A673 (cell line): ENCODE data around the gene KBTBD13. TPM values are rescaled to one million over a fixed set of nuclear protein-coding genes. Genes with fewer than 3 reads are reported as not detected.

ENCODE experiments used
- BruUV-seq: library from RNA; stranded (reverse); fragments of 400-500 nt; replicated peaks from 2 replicates; lab custom pipeline; 2021; lab: Mats Ljungman, UMichigan
- CTCF ChIA-PET: fragments of 300-600 bp; sonication (Branson Sonifier 250); formaldehyde crosslinking; loops from one replicate; lab custom pipeline; 2022; ENCODE audit warnings: antibody characterized with exemption; lab: Charles Lee
- POLR2A ChIA-PET: fragments of 300-600 bp; sonication (Branson Sonifier 250); formaldehyde crosslinking; loops from one replicate; lab custom pipeline; 2022; ENCODE audit warnings: antibody characterized with exemption; ENCODE audit not compliant: low non-redundant PET; lab: Charles Lee
- DNase-seq: peaks from one replicate; pipeline ENCODE4 v3.0.0-alpha.2; 2015; ENCODE audit warnings: low spot score
- H3K27ac ChIP-seq: fragments of 200-600 bp; sonication (generic); 2 replicates; pipeline ENCODE4 v1.5.1; 2016; ENCODE audit warnings: mixed run types, low read depth, mild to moderate bottlenecking, mixed read lengths, antibody characterized with exemption, low read length; ENCODE audit not compliant: poor library complexity, severe bottlenecking
- H3K27me3 ChIP-seq: fragments of 200-600 bp; sonication (generic); replicated peaks from 2 replicates; pipeline ENCODE4 v1.6.1; 2017; ENCODE audit warnings: mixed run types, low read depth, mild to moderate bottlenecking, mixed read lengths, antibody characterized with exemption, low read length; ENCODE audit not compliant: insufficient read depth, poor library complexity
- H3K36me3 ChIP-seq: fragments of 200-600 bp; sonication (generic); 2 replicates; pipeline ENCODE4 v1.6.1; 2016; ENCODE audit warnings: mixed run types, mild to moderate bottlenecking, mixed read lengths, antibody characterized with exemption, low read length; ENCODE audit not compliant: insufficient read depth, poor library complexity, severe bottlenecking
- H3K4me1 ChIP-seq: fragments of 200-600 bp; sonication (generic); 2 replicates; pipeline ENCODE4 v1.6.1; 2017; ENCODE audit warnings: mixed run types, mild to moderate bottlenecking, mixed read lengths, antibody characterized with exemption, low read length; ENCODE audit not compliant: insufficient read depth, poor library complexity, severe bottlenecking
- H3K4me3 ChIP-seq: fragments of 200-600 bp; sonication (generic); 2 replicates; pipeline ENCODE4 v1.5.1; 2016; ENCODE audit warnings: low read depth, mixed run types, mild to moderate bottlenecking, mixed read lengths, low read length; ENCODE audit not compliant: poor library complexity, severe bottlenecking
- H3K9me3 ChIP-seq: fragments of 200-600 bp; sonication (generic); 2 replicates; pipeline ENCODE4 v1.6.1; 2016; ENCODE audit warnings: mixed run types, low read depth, mild to moderate bottlenecking, mixed read lengths, antibody characterized with exemption, low read length; ENCODE audit not compliant: poor library complexity, severe bottlenecking
- CTCF ChIP-seq: fragments of 300-800, 200-600 bp; sonication (generic); conservative IDR thresholded peaks from 2 replicates; pipeline ENCODE4 v1.5.1; 2017; ENCODE audit warnings: low read depth, mild to moderate bottlenecking, antibody characterized with exemption, low read length, moderate library complexity, mixed read lengths
- EZH2 ChIP-seq: fragments of 200-600 bp; sonication (generic); IDR thresholded peaks from 2 replicates; pipeline ENCODE4 v1.6.1; 2017; ENCODE audit warnings: borderline replicate concordance, low read depth, mild to moderate bottlenecking, mixed read lengths, antibody characterized with exemption, low read length; ENCODE audit not compliant: poor library complexity, severe bottlenecking
- intact Hi-C: fragments of 100-400 bp; cut with micrococcal nuclease; formaldehyde crosslinking; loops from one replicate; pipeline ENCODE4 v1.10.0; 2022; ENCODE audit not compliant: unreplicated experiment
- total RNA-seq: library from RNA; stranded (reverse); gene quantifications from 2 replicates; pipeline ENCODE4 v1.2.3, GENCODE V29; 2021

Gene KBTBD13
- total RNA-seq, 1 experiment from 2014 or later = not detected

- DNase-seq = no peak
- Histone ChIP-seq H3K27ac (no peak overlapping the region), H3K27me3 (no peaks in the 10 kb centered on the region), H3K36me3 (no peaks in the 10 kb centered on the region), H3K9me3 (no peaks in the 10 kb centered on the region), H3K4me3 (no peak overlapping the region), H3K4me1 (no peaks in the 10 kb centered on the region)
- no peak for TF ChIP-seq EZH2
- no peak for TF ChIP-seq CTCF
- ChIA-PET CTCF (no interaction called here), POLR2A (no interaction called here)
- no TSS peak for BruUV-seq
- intact Hi-C loops = no loop called here
Observed at GRCh38 chr15:65081270-65081669, 4.7 kb downstream of the KBTBD13 start.

DNA sequence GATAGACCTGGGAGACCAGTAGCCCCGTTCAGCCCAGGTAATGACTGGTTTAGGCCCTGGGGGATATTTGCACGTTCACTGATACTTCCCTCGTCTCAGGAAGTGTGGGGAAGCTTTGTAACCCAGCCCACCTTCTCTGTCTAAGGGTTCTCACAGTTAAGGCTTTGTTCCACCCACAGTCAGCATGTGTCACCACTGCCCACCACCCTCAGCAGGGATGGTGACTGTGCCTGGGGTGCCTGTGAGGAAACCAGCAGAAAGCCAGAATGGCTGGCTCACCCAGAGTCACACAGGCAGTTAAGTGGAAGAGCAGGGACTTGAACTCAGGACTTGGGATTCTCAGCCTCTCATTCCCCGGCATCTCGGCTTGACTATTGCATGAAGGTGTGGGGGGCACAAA lies 5.2 kb downstream of the KBTBD13 start:
- Histone ChIP-seq H3K36me3 (no peaks in the 10 kb centered on the region), H3K4me3 (no peak overlapping the region), H3K4me1 (no peaks in the 10 kb centered on the region), H3K9me3 (no peaks in the 10 kb centered on the region), H3K27me3 (no peaks in the 10 kb centered on the region), H3K27ac (no peak overlapping the region)
- no peak for TF ChIP-seq EZH2
- no peak for TF ChIP-seq CTCF
- BruUV-seq = no TSS peak
- intact Hi-C loops = no loop called here
- ChIA-PET CTCF (no interaction called here), POLR2A (no interaction called here)
- no peak for DNase-seq

- TF ChIP-seq EZH2 (no peak), CTCF (no peak)
- POLR2A ChIA-PET = no interaction called here
Observed at GRCh38 chr15:65082303-65082953, 5.9 kb downstream of the KBTBD13 start.

More at GRCh38 chr15:65082303-65082953, 5.9 kb downstream of the KBTBD13 start:
- H3K27ac ChIP-seq = no peak overlapping the region
- intact Hi-C loops = no loop called here
- peak; percentile 32 for DNase-seq
- no peak overlapping the region for H3K4me3 ChIP-seq
- no peaks in the 10 kb centered on the region for H3K9me3 ChIP-seq
- BruUV-seq = no TSS peak
- no peaks in the 10 kb centered on the region for H3K4me1 ChIP-seq
- H3K27me3 ChIP-seq = no peaks in the 10 kb centered on the region
- H3K36me3 ChIP-seq = no peaks in the 10 kb centered on the region
- CTCF ChIA-PET = no interaction called here
